GM19372 (cell line): ENCODE measurements around the gene RCC1.
"Not testable (repeated sequence)": the region's sequence is repeated elsewhere in the genome, so short reads cannot be mapped to it uniquely, and the experiment has no call there.

Experiments
- ATAC-seq: cut with Tn5 transposase; IDR thresholded peaks from one replicate; pipeline ENCODE4 v1.9.1; 2021; ENCODE audit warnings: mild to moderate bottlenecking, low read depth, moderate library complexity; ENCODE audit not compliant: unreplicated experiment

The RCC1 gene

DNA sequence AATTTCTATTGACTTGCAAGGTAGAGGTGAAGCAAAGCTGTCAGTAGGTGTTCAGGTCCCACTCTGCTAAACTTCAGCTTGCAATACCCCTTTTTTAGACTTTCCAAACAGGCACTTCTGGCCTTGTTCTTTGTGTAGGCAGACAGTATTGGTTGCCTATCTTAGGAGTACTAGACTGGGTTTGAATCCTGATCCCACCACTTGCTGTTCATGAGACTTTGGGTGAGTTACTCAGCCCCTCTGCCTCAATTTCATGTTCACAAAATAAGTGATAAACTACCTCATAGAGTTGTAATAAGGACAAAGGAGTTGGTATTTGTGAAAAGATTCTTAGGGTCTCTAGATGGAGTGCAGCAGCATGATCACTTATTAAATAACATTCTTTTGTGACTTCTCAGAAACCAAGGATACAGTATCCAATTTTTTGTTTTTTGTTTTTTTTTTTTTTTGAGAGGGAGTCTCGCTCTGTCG is 5.2 kb downstream of the RCC1 start:
- no peak for ATAC-seq

DNA sequence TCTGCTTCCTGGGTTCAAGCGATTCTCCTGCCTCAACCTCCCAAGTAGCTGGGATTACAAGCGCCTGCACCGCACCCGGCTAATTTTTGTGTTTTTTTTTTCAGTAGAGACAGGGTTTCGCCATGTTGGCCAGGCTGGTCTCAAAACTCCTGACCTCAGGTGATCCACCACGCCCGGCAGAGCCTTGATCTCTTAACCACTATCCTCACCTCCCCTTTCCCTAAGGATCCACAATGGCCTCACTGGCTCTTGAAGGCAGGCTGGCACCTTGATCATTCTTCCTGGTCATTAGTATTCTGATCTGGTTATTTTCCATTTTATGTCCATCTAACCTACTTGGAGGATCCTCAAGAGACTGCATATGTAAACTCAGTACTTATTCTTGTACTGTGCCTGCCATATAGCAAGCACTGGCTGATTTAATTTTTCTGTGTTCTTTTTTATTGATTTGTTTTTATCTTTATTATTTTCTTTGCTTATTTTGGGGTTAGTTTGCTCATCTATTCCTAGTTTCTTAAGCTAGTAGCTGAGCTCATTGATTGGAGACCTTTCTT is 6.3 kb downstream of the RCC1 start:
- no peak for ATAC-seq

DNA sequence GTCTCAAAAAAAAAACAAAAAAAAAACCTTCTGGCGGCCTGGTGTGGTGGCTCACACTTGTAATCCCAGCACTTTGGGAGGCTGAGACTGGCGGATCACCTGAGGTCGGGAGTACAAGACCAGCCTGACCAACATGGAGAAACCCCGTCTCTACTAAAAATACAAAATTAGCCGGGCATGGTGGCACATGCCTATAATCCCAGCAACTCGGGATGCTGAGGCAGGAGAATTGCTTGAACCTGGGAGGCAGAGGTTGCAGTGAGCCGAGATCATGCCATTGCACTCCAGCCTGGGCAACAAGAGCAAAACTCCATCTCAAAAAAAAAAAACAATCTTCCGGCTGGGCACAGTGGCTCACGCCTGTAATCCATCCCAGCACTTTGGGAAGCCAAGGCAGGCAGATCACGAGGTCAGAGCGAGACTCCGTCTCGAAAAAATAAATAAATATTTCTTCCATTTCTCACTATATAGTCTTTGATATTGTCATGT is 8.6 kb downstream of the RCC1 start:
- ATAC-seq = not testable (repeated sequence)

GRCh38 chr1:28516518-28516956 is 10.7 kb downstream of the RCC1 start:
- ATAC-seq = no peak

- ATAC-seq = no peak
Observed at GRCh38 chr1:28517649-28517999, 11.8 kb downstream of the RCC1 start.

GRCh38 chr1:28518000-28518744 is 12.3 kb downstream of the RCC1 start:
- peak; percentile 76 for ATAC-seq

GRCh38 chr1:28518745-28519341 is 13.0 kb downstream of the RCC1 start:
- ATAC-seq = peak; percentile 15

DNA sequence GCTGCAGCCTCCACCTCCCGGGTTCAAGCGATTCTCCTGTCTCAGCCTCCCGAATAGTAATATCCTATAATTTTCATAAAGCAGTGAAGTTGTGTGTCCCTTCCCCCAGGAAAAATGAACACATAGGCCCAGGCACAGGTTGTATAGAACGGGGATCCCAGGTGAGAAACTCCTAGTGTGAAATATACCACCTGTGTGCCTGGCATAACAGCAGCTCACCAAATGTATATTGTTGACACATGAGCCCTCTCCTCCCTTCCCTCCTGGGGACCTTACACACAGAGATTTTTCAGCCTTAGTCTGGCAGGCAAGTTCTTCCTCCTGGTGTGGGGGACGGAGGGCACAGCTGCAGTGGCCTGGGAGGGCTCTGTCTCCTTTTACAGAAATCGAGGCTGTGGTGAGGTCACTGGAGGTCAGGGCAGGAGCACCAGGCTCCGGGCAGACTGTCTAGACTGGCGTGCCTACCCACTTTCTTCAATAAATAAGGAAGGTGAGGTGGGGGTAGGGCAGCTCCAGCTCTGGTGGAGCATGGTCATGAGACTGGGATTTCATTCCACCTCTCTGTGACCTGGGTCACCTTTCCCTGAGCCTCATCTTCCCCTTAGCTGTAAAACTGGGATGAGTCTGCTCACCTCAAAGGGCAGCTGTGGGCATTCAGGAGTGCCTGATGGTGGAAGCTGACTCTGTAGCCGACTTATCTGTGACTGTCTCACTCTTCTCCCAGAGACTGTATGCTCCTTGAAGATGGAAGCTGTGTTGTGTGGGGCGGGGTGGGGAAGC is 14.3 kb downstream of the RCC1 start:
- ATAC-seq = no peak

- not testable (repeated sequence) for ATAC-seq
Observed at GRCh38 chr1:28520796-28521195, 15.0 kb downstream of the RCC1 start.

DNA sequence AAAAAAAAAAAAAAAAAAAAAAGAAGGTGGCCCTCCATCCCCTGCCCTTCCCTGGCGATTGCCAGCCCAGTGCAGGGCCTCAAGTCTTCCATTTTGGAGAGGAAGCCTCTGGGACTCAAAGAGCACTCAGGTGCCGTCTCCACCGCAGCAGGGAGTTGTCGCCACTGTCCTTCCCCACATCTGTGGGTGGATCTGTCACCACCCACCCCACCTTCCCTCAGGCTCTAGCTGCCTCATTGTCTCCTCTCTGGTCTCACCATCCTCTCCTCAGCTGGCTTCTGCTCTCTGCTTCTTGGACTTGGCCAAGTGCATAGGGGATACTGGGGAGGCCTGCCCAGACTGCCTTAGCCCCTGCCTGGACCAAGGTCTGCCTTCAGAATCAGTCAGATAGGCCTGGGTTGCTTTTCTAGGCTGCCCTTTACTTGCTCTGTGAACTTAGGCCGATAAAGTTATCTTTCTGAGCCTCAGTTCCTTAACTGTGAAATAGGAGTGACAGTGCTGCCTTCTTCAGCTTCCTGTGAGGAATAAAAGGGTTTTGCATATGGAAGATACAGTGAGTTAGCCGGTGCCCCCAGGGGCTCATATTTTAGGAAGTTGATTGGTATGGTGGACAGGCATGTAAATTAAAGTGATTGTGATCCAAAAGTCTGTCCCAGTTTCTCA is 15.8 kb downstream of the RCC1 start:
- no peak for ATAC-seq

- not testable (repeated sequence) for ATAC-seq
Observed at GRCh38 chr1:28522537-28522936, 16.7 kb downstream of the RCC1 start.

DNA sequence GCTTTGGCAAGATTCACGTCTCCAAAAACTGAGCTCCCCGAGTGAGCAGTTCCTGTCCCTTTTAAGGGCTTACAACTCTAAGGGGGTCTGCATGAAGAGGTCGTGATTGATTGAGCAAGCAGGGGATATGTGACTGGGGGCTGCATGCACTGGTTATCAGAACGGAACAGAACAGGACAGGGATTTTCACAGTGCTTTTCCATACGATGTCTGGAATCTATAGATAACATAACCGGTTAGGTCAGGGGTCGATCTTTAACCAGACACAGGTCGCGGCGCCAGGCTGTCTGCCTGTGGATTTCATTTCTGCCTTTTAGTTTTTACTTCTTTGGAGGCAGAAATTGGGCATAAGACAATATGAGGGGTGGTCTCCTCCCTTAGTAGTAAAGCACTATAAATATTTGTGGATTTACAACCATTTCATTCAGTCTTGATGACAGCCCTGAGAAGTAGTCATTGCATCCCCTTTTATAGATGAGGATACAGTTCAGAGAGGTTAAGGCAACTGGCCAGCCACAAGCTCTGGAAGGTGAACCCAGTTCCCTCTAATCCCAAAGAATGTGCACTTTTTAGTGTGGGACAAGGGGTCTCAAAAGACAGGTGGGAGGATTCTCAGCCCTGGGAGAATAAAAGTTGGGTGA is 19.3 kb downstream of the RCC1 start:
- not testable (repeated sequence) for ATAC-seq

GRCh38 chr1:28526886-28527285 is 21.0 kb downstream of the RCC1 start:
- ATAC-seq = no peak

DNA sequence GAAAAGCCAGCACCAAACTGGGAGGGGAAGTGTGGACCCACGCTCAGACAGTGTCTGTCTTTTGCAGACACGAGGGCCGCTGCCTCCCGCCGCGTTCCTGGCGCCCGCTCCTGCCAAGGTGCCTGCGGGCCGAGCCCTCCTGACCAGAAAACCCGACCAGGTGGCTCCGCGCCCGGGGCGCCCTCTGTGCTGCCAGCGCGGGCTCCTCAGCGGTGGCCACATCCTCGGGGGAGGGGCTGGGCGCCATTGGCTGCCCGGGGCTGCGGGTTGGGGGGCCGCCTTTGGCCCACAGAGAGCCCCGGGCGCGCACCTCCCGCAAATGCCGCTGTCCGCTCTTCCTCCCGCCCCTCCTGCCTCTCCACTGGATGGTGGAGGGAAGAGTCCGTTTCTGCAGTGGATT is 24.6 kb downstream of the RCC1 start:
- no peak for ATAC-seq

- ATAC-seq = no peak
Observed at GRCh38 chr1:28534671-28535070, 28.8 kb downstream of the RCC1 start.

DNA sequence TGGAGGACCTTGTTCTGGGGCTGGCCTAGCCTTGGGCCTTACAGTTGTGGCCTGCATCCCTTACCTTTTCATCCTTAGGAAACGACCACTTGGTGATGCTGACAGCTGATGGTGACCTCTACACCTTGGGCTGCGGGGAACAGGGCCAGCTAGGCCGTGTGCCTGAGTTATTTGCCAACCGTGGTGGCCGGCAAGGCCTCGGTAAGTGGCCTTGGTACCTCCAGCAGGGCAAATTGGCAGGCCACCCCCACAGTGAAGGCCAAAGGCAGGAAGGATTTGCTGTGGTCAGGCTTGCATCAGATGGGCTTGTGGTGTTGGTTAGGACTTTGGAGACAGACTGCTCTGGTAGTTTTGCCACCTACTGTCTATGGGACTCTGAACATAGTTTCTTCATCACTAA is 29.3 kb downstream of the RCC1 start:
- ATAC-seq = no peak

DNA sequence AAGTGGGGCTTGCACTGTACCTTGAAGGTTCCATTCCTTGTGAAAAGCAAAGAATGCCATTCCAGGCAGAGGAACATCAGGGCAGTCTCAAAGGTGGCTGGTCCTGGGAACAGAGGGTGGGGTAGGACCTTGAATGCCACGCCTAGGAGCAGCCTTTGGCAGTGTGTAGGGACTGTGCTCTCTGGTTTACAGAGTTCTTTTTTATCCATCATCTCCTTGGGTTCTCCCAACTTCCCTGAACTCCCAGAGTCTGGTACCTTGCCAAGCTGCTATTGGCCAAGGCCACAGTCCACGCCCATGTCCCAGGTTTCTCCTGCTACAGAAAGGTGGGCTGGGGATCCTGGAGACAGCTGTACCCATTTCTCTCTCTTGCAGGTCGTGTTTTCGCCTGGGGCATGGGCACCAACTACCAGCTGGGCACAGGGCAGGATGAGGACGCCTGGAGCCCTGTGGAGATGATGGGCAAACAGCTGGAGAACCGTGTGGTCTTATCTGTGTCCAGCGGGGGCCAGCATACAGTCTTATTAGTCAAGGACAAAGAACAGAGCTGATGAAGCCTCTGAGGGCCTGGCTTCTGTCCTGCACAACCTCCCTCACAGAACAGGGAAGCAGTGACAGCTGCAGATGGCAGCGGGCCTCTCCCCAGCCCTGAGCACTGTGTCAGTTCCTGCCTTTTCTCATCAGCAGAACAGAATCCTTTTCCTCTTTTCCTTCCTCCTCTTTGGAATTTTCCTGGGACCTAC is 31.8 kb downstream of the RCC1 start:
- no peak for ATAC-seq

- no peak for ATAC-seq
Observed at GRCh38 chr1:28538286-28538685, 32.4 kb downstream of the RCC1 start.

DNA sequence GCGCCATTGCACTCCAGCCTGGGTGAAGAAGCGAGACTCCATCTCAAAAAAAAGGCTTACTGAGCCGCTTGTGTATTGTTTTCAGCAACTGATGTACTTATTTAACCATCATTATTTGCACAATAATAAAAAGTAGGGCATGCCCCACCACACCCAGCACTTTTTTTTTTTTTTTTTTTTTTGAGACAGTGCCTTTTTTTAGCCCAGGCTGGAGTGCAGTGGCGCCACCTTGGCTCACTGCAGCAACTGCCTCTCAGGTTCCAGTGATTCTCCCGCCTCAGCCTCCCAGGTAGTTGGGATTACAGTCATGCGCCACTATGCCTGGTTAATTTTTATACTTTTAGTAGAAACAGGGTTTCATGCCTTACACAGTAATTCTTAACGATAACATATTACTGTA is 34.8 kb downstream of the RCC1 start:
- no peak for ATAC-seq
